Right atrium auricular region (tissue), 2 donors: ENCODE data around the gene PSMA7. TPM values are rescaled to one million over a fixed set of nuclear protein-coding genes. Genes with fewer than 3 reads are reported as not detected.

ENCODE experiments used
- DNase-seq: peaks from one replicate; pipeline ENCODE4 v3.0.0-alpha.2; 2019; ENCODE audit warnings: low spot score
- H3K27ac ChIP-seq, 2 donors: fragments of 200-600 bp; sonication (generic); 1 replicate in 1 of 2; 2 replicates in 1 of 2; pipeline ENCODE4 v1.5.1; 2016 to 2019
- H3K27me3 ChIP-seq, 2 donors: fragments of 200-600 bp; sonication (generic); one replicate each; pipeline versions ENCODE4 v1.5.1 to v1.6.0; 2017 to 2019
- H3K36me3 ChIP-seq: fragments of 200-600 bp; sonication (generic); one replicate; pipeline ENCODE4 v1.5.1; 2016
- H3K4me1 ChIP-seq, 2 donors: fragments of 200-600 bp; sonication (generic); one replicate each; pipeline versions ENCODE4 v1.5.1 to v1.6.0; 2017 to 2019
- H3K4me3 ChIP-seq, 2 donors: fragments of 200-600 bp; sonication (generic); 1 replicate in 1 of 2; 2 replicates in 1 of 2; pipeline ENCODE4 v1.5.1; 2017 to 2019; ENCODE audit warnings: mild to moderate bottlenecking in 1 of 2, moderate library complexity in 1 of 2
- H3K9me3 ChIP-seq, 2 donors: fragments of 200-600 bp; sonication (generic); one replicate each; pipeline ENCODE4 v1.5.1; 2019
- total RNA-seq, 2 donors: library from RNA; depleted of rRNA; stranded (reverse); fragments of >200 nt; gene quantifications; one replicate each; pipeline ENCODE4 v1.1.0, GENCODE V29; 2016
- TF ChIP-seq, protein P1 (sequence below), 2 donors: fragments of 200-600 bp; sonication (generic); IDR thresholded peaks; one replicate each; pipeline ENCODE4 v1.5.1; 2019; ENCODE audit warnings: antibody characterized with exemption in 2 of 2

Gene PSMA7
- total RNA-seq, 2 donors from 2014 or later, result 258 to 313 TPM

GRCh38 chr20:62120990-62121775 is 22.0 kb downstream of the PSMA7 start:
- H3K9me3 ChIP-seq, result no peaks in the 10 kb centered on the region
- H3K27ac ChIP-seq, result peak overlapping the region; percentile 97 to 98
- H3K27me3 ChIP-seq, result no peaks in the 10 kb centered on the region
- peak; percentile 74 for DNase-seq
- H3K4me1 ChIP-seq, result peaks cover 0 to 51% of the 10 kb centered on the region in 2 donors
- TF ChIP-seq, protein P1, sequence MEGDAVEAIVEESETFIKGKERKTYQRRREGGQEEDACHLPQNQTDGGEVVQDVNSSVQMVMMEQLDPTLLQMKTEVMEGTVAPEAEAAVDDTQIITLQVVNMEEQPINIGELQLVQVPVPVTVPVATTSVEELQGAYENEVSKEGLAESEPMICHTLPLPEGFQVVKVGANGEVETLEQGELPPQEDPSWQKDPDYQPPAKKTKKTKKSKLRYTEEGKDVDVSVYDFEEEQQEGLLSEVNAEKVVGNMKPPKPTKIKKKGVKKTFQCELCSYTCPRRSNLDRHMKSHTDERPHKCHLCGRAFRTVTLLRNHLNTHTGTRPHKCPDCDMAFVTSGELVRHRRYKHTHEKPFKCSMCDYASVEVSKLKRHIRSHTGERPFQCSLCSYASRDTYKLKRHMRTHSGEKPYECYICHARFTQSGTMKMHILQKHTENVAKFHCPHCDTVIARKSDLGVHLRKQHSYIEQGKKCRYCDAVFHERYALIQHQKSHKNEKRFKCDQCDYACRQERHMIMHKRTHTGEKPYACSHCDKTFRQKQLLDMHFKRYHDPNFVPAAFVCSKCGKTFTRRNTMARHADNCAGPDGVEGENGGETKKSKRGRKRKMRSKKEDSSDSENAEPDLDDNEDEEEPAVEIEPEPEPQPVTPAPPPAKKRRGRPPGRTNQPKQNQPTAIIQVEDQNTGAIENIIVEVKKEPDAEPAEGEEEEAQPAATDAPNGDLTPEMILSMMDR (IDR thresholded peaks at IDR 0.05), result no peak
- peak overlapping the region; percentile 63 to 91 for H3K4me3 ChIP-seq
- peaks cover 16% of the 10 kb centered on the region for H3K36me3 ChIP-seq

DNA sequence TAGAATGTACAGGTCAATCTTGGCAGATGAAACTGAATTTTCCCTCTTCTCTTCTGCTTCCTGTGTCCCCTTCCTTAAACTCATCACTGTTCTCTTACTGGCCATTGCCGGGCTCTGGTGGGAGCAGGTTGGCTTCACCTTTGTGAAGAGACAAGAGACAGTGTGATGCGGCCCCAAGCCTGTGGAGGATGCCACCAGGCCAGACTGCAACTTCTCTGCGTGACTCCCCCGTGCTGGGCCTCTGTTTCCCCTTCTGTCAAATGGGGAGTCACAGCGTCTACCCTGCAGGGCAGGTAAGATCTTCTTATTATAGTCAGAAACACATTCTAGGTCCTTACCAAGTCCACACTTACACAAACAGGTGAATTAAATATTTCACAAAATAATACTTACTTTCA is 22.8 kb downstream of the PSMA7 start:
- Histone ChIP-seq H3K4me3 (no peak overlapping the region), H3K9me3 (no peaks in the 10 kb centered on the region), H3K36me3 (peaks cover 8% of the 10 kb centered on the region), H3K27ac (peak overlapping the region; percentile 97 to 98), H3K4me1 (peaks cover 0 to 51% of the 10 kb centered on the region in 2 donors), H3K27me3 (no peaks in the 10 kb centered on the region)
- TF ChIP-seq, protein P1 (IDR thresholded peaks at IDR 0.05), result no peak
- no peak for DNase-seq

- Histone ChIP-seq H3K36me3 (peaks cover 2% of the 10 kb centered on the region), H3K27ac (peak overlapping the region; percentile 97 to 98), H3K4me3 (no peak overlapping the region), H3K4me1 (peaks cover 0 to 51% of the 10 kb centered on the region in 2 donors), H3K9me3 (no peaks in the 10 kb centered on the region), H3K27me3 (no peaks in the 10 kb centered on the region)
- DNase-seq, result no peak
- TF ChIP-seq, protein P1 (IDR thresholded peaks at IDR 0.05), result no peak
Observed at GRCh38 chr20:62119591-62120364, 23.4 kb downstream of the PSMA7 start.

DNA sequence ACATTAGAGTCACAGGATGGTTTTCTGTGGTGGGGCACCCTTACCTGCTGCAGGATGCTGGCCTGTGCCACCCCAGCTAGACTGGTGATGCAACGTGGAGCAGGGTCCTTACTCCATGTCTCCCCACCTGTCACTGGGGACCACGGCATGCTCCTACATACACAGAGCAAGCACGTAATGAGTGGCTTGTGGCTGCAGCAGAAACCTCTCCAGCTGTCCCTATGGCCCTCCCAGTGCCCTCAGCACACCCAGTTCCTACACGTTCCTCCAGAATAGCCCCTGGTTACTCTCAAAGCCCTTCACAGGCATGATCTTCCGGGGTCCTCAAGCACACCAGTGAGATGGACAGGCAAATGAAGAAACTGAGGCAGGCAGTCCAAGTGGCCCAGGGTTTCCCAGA is 24.1 kb downstream of the PSMA7 start:
- Histone ChIP-seq H3K27me3 (no peaks in the 10 kb centered on the region), H3K27ac (peak overlapping the region; percentile 97 to 98), H3K9me3 (no peaks in the 10 kb centered on the region), H3K36me3 (no peaks in the 10 kb centered on the region), H3K4me3 (no peak overlapping the region), H3K4me1 (peaks cover 0 to 48% of the 10 kb centered on the region in 2 donors)
- no peak for DNase-seq
- TF ChIP-seq, protein P1 (IDR thresholded peaks at IDR 0.05), result no peak

DNA sequence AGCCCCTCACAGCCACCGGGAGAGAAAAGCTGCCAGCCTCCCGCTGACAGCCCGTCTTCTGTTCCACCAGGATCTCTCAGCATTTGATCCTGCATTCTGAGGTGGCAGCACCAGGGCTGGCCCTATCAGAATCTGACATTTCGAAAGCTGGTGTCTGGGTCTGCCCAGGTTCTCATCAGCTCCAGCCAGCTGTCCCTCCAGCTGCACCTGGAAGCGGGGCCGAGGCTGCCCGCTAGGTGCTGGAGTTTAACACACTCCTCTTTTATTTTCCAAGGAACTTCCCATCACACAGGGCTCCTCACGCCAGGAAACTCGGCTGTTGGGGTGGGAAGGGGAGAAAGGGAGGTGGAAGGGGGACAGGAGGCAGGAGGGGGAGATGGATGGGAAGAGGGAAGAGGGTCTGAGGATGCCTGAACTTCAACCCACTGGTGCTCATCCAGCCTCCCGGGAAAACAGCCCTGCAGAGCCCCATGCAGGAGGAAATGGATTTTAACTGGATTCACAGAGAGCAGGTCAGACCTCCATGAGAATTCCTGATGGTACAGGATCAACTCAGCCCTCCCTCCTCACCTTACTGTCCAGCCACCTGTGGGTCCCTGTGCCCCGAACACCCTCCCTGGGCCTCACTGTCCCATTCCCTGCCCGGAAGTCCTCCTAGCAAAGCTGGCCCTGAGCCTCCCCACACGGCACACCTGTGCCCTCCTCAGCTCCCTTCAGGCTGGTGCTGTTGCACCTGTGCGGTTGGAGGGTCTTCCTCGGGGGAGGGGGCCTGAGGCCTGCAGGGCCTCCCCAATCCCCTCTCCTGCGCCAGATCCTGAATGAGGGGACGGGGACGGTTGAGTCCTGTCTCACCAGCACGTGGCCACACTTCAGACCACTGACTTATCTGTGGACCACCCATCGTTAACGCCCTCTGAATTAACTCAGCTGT is 24.8 kb downstream of the PSMA7 start:
- Histone ChIP-seq H3K27ac (peak overlapping the region; percentile 97 to 98), H3K27me3 (no peaks in the 10 kb centered on the region), H3K36me3 (no peaks in the 10 kb centered on the region), H3K4me3 (no peak overlapping the region), H3K4me1 (peaks cover 0 to 41% of the 10 kb centered on the region in 2 donors), H3K9me3 (no peaks in the 10 kb centered on the region)
- TF ChIP-seq, protein P1 (IDR thresholded peaks at IDR 0.05), result no peak
- DNase-seq, result no peak
